HEK293T (cell line): ENCODE results near the gene PRG2.

Experiments
- CTCF ChIA-PET: fragments of 350-600 bp; formaldehyde crosslinking; extraction: SDS; loops from one replicate; lab custom pipeline; 2021; ENCODE audit warnings: antibody characterized with exemption, inconsistent platforms; lab: Yijun Ruan, JAX
- POLR2A ChIA-PET: fragments of 350-600 bp; formaldehyde crosslinking; extraction: SDS; loops from one replicate; lab custom pipeline; 2020; ENCODE audit warnings: antibody characterized with exemption, inconsistent platforms; lab: Yijun Ruan, JAX
- DNase-seq: peaks from one replicate; pipeline ENCODE4 v3.0.0; 2012; ENCODE audit warnings: mixed read lengths; ENCODE audit errors: extremely low spot score
- ARNT ChIP-seq: fragments of 450-650 bp; IDR thresholded peaks from 2 replicates; pipeline ENCODE4 v1.6.1; 2017; ENCODE audit warnings: mild to moderate bottlenecking
- BHLHE40 ChIP-seq: fragments of 450-650 bp; IDR thresholded peaks from 2 replicates; pipeline ENCODE4 v1.6.1; 2016; ENCODE audit warnings: mild to moderate bottlenecking, moderate library complexity, borderline replicate concordance
- CTBP1 ChIP-seq: fragments of 450-650 bp; IDR thresholded peaks from 2 replicates; pipeline ENCODE4 v1.6.1; 2016; ENCODE audit warnings: borderline replicate concordance
- ELF4 ChIP-seq: fragments of 450-650 bp; IDR thresholded peaks from 2 replicates; pipeline ENCODE4 v1.6.1; 2017; ENCODE audit warnings: antibody characterized with exemption
- FOXA1 ChIP-seq: fragments of 450-650 bp; IDR thresholded peaks from 2 replicates; pipeline ENCODE4 v1.6.1; 2016; ENCODE audit warnings: mild to moderate bottlenecking
- FOXK2 ChIP-seq: fragments of 450-650 bp; IDR thresholded peaks from 2 replicates; pipeline ENCODE4 v1.6.1; 2016; ENCODE audit warnings: mild to moderate bottlenecking
- FOXM1 ChIP-seq: fragments of 450-650 bp; IDR thresholded peaks from 2 replicates; pipeline ENCODE4 v1.6.1; 2017; ENCODE audit warnings: mild to moderate bottlenecking, borderline replicate concordance
- HDGF ChIP-seq: fragments of 450-650 bp; IDR thresholded peaks from 2 replicates; pipeline ENCODE4 v1.6.1; 2017; ENCODE audit warnings: antibody characterized with exemption, borderline replicate concordance
- L3MBTL2 ChIP-seq: fragments of 450-650 bp; conservative IDR thresholded peaks from 2 replicates; pipeline ENCODE4 v1.6.1; 2016; ENCODE audit warnings: mild to moderate bottlenecking
- LEF1 ChIP-seq: fragments of 450-650 bp; IDR thresholded peaks from 2 replicates; pipeline ENCODE4 v1.6.1; 2017; ENCODE audit warnings: mild to moderate bottlenecking, borderline replicate concordance
- NFRKB ChIP-seq: fragments of 450-650 bp; IDR thresholded peaks from 2 replicates; pipeline ENCODE4 v1.6.1; 2016; ENCODE audit warnings: mild to moderate bottlenecking, moderate library complexity
- SP1 ChIP-seq: fragments of 450-650 bp; IDR thresholded peaks from 2 replicates; pipeline ENCODE4 v1.6.1; 2017
- SUZ12 ChIP-seq: fragments of 450-650 bp; IDR thresholded peaks from 2 replicates; pipeline ENCODE4 v1.6.1; 2016; ENCODE audit warnings: mild to moderate bottlenecking
- TARDBP ChIP-seq: fragments of 450-650 bp; IDR thresholded peaks from 2 replicates; pipeline ENCODE4 v1.6.1; 2016
- ZNF384 ChIP-seq: fragments of 450-650 bp; IDR thresholded peaks from 2 replicates; pipeline ENCODE4 v1.6.1; 2016
- TF ChIP-seq, protein P1 (sequence below): fragments of 450-650 bp; IDR thresholded peaks from 2 replicates; pipeline ENCODE4 v1.6.1; 2016

The PRG2 gene

DNA sequence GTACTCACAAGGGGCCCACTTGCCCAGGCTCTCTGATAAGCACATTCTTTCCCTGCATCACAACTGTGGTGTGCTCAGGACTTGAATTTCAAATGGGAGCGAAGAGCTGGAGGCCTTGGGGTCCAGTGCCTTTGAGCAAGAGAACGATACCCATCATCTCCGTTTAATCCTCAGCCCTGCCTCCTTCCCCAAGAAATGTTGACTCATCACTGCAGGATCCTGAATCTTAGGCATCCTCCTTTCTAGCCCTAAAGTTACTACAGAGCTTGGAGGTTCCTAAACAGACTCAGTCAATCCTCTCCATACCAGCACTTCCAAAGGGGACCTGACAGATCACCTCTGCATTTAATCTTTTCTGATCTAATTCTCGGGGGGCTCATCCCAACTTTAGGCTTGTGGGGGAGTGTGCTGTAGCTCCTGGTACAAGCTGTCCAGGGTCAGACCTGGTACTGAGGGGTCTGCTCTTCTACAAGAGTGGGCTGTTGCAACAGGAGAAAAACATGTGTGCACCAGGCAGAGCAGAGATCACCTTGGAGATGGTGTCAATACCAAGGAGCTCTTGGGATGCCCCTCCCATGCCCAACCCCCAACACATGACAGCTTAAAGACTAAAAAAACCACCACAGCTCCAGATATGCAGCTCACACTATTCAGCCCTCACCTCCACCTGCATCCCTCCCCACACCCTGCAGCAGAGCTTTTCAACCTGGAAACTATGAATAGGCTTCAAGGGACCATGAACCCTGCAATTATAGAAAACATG, 3.9 kb upstream of the PRG2 start:
- no peak for TF ChIP-seq L3MBTL2
- TF ChIP-seq LEF1: no peak
- no peak for TF ChIP-seq FOXA1
- no peak for TF ChIP-seq TARDBP
- DNase-seq: no peak
- ChIA-PET POLR2A (no interaction called here), CTCF (no interaction called here)

DNA sequence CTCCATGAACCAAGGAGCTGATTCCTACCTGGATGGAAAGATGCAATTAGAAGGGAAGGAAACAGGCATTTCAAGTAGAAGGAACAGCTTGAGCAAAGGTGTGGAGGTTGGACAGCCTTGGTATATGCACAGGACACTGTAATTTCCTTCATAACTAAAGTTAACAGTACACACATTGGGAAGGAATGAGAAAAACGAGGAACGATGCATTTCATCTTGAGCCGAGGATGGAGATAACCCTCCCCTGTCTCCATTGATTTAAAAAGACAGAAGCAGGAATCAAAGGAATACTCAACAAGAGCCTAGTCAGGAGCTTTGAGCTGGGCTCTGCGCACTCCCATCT, 2.3 kb upstream of the PRG2 start:
- no peak for DNase-seq
- TF ChIP-seq ZNF384: no peak
- TF ChIP-seq LEF1: no peak
- TF ChIP-seq SUZ12: no peak
- no peak for TF ChIP-seq CTBP1
- TF ChIP-seq HDGF: no peak
- TF ChIP-seq, protein P1, sequence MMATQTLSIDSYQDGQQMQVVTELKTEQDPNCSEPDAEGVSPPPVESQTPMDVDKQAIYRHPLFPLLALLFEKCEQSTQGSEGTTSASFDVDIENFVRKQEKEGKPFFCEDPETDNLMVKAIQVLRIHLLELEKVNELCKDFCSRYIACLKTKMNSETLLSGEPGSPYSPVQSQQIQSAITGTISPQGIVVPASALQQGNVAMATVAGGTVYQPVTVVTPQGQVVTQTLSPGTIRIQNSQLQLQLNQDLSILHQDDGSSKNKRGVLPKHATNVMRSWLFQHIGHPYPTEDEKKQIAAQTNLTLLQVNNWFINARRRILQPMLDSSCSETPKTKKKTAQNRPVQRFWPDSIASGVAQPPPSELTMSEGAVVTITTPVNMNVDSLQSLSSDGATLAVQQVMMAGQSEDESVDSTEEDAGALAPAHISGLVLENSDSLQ: no peak
- TF ChIP-seq TARDBP: no peak
- TF ChIP-seq ARNT: no peak
- TF ChIP-seq FOXM1: no peak
- TF ChIP-seq L3MBTL2: no peak
- no peak for TF ChIP-seq ELF4
- TF ChIP-seq FOXK2: no peak
- TF ChIP-seq NFRKB: no peak
- TF ChIP-seq BHLHE40: no peak
- no peak for TF ChIP-seq SP1
- TF ChIP-seq FOXA1: no peak
- ChIA-PET CTCF (interaction anchor here (0.6 kb wide), 1 partner anchor 39 kb away, joined by 4 read pairs; no protein-coding TSS in a partner anchor), POLR2A (no interaction called here)

DNA sequence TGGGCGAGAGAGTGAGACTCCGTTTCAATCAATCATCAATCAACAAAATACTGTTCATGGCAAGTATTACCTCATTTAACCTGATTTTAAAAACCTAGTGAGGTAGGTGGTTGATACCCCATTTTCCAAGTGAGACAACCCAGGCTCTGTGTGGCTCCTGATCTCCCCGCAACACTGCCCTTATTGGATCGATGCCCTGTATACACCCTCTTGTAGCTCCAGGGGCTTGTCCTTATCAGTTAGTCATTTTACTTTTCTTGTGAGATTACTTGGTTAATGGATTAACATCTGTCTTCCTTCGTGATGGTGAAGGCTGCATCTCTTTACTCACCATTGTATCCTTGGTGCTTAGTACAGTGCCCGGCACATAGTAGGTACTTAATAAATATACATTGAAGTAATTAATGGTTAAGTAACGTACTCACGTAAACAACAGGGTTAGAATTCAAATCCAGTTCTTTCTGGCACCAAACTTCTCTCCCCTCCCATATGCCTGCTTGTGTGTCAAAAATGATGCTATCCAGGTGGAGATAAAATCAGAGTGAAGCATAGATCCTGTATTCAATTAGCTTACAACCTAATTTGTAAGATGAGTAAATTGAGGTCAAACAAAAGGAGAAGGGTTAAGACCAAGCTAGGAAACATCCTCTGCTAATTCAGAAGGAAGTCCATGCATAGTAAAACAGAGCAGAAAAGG, 1.8 kb upstream of the PRG2 start:
- CTCF ChIA-PET: interaction anchor here (0.6 kb wide), 1 partner anchor 38 kb away, joined by 4 read pairs; no protein-coding TSS in a partner anchor
- POLR2A ChIA-PET: no interaction called here
- no peak for TF ChIP-seq CTBP1
- TF ChIP-seq HDGF: no peak
- TF ChIP-seq ELF4: no peak
- no peak for TF ChIP-seq SP1
- no peak for TF ChIP-seq FOXM1
- no peak for TF ChIP-seq L3MBTL2
- no peak for TF ChIP-seq BHLHE40
- no peak for TF ChIP-seq LEF1
- TF ChIP-seq ZNF384: no peak
- no peak for TF ChIP-seq TARDBP
- DNase-seq: no peak

DNA sequence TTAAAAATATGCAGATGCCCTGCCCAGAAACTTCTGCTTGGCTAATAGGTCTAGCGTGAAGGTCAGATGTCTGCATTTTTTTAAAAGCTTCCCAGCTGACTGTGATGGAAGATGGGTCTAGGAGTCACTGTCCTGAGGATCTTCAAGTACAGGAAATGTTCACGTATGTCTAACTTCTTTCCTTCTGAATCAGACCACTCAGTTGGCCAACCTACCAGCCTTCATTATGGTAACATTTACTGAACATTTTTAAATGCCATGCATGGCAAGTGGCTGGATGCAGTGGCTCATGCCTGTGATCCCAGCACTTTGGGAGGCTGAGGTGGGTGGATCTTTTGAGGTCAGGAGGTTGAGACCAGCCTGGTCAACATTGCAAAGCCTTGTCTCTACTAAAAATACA, 1.1 kb upstream of the PRG2 start:
- no peak for TF ChIP-seq HDGF
- no peak for TF ChIP-seq L3MBTL2
- TF ChIP-seq ARNT: no peak
- no peak for TF ChIP-seq NFRKB
- no peak for TF ChIP-seq ELF4
- no peak for TF ChIP-seq CTBP1
- no peak for TF ChIP-seq FOXA1
- no peak for TF ChIP-seq BHLHE40
- no peak for TF ChIP-seq SP1
- no peak for TF ChIP-seq SUZ12
- TF ChIP-seq FOXK2: no peak
- TF ChIP-seq TARDBP: no peak
- no peak for TF ChIP-seq FOXM1
- TF ChIP-seq, protein P1: no peak
- no peak for TF ChIP-seq ZNF384
- POLR2A ChIA-PET: no interaction called here
- CTCF ChIA-PET: no interaction called here
- DNase-seq: no peak

DNA sequence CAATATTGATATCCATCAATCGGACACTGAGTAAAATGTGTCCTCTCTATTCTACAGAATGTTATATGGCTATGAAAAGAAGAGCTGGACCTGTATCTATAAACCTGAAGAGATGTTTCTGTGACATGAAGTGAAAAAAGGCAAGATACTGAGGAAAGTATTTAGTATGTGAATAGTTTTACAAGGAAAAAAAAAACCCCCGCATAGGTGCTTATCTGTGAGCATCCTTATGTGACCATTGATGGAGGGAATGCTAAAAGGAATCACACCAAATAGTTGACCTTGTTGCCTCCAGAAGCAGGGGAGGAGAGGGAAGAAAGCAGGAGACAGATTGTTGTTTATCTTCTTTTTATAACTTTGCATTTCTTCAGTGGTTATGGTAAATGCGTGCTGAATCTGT, 661 bp upstream of the PRG2 start:
- CTCF ChIA-PET: no interaction called here

More for the DNA sequence above, 661 bp upstream of the PRG2 start:
- no peak for DNase-seq
- POLR2A ChIA-PET: no interaction called here
- TF ChIP-seq SUZ12 (no peak), FOXK2 (no peak), CTBP1 (no peak), FOXA1 (no peak), TARDBP (no peak), NFRKB (no peak), SP1 (no peak), LEF1 (no peak), FOXM1 (no peak), ZNF384 (no peak), ELF4 (no peak), BHLHE40 (no peak), ARNT (no peak), L3MBTL2 (no peak), HDGF (no peak)
- TF ChIP-seq, protein P1: no peak
